ES-I3 (cell line): Measurements from ENCODE around the gene UCHL5.
"Not testable (repeated sequence)": the region's sequence is repeated elsewhere in the genome, so short reads cannot be mapped to it uniquely, and the experiment has no call there.

Experiments used
- H3K36me3 ChIP-seq: 2 replicates; pipeline ENCODE4 v1.6.1; 2013; ENCODE audit warnings: mild to moderate bottlenecking, low read length, control low read depth, moderate library complexity; ENCODE audit not compliant: insufficient read depth
- H3K4me1 ChIP-seq: 2 replicates; pipeline ENCODE4 v1.6.1; 2013; ENCODE audit warnings: mild to moderate bottlenecking, control low read depth, low read length; ENCODE audit not compliant: insufficient read depth
- H3K9ac ChIP-seq: 2 replicates; pipeline ENCODE4 v1.6.1; 2013; ENCODE audit warnings: low read depth, mild to moderate bottlenecking, low read length, moderate library complexity
- H3K9me3 ChIP-seq: 2 replicates; pipeline ENCODE4 v1.6.1; 2013; ENCODE audit warnings: mild to moderate bottlenecking, low read length, moderate library complexity; ENCODE audit not compliant: control insufficient read depth, insufficient read depth

The UCHL5 gene

GRCh38 chr1:193011406-193011805, 47.8 kb downstream of the UCHL5 start:
- H3K4me1 ChIP-seq: no peaks in the 10 kb centered on the region
- H3K36me3 ChIP-seq: no peaks in the 10 kb centered on the region; the same call in 1 of the 2 replicates
- H3K9me3 ChIP-seq: no peaks in the 10 kb centered on the region
- H3K9ac ChIP-seq: no peak overlapping the region

GRCh38 chr1:193009501-193009900, 49.7 kb downstream of the UCHL5 start:
- H3K9me3 ChIP-seq: 0 out of 2 replicates have a peak, but pooled peaks cover 4% of the 10 kb centered on the region
- no peak overlapping the region for H3K9ac ChIP-seq
- H3K36me3 ChIP-seq: no peaks in the 10 kb centered on the region; the same call in 1 of the 2 replicates
- no peaks in the 10 kb centered on the region for H3K4me1 ChIP-seq

GRCh38 chr1:193005785-193006184, 53.4 kb downstream of the UCHL5 start:
- Histone ChIP-seq H3K9me3 (0 out of 2 replicates have a peak, but pooled peaks cover 4% of the 10 kb centered on the region), H3K9ac (no peak overlapping the region), H3K4me1 (no peaks in the 10 kb centered on the region), H3K36me3 (no peaks in the 10 kb centered on the region; the same call in 1 of the 2 replicates)

- Histone ChIP-seq H3K9ac (no peak overlapping the region), H3K9me3 (peaks cover 9% of the 10 kb centered on the region), H3K4me1 (no peaks in the 10 kb centered on the region), H3K36me3 (peaks cover 7% of the 10 kb centered on the region)
These were observed 60.6 kb downstream of the UCHL5 start for GRCh38 chr1:192998536-192998935.

- Histone ChIP-seq H3K36me3 (peaks cover 15% of the 10 kb centered on the region), H3K9me3 (peaks cover 13% of the 10 kb centered on the region), H3K9ac (no peak overlapping the region), H3K4me1 (no peaks in the 10 kb centered on the region)
These were observed 65.0 kb downstream of the UCHL5 start for GRCh38 chr1:192994141-192994540.

- Histone ChIP-seq H3K36me3 (peaks cover 15% of the 10 kb centered on the region), H3K9me3 (peaks cover 13% of the 10 kb centered on the region), H3K9ac (no peak overlapping the region), H3K4me1 (no peaks in the 10 kb centered on the region)
These were observed 65.6 kb downstream of the UCHL5 start for GRCh38 chr1:192993426-192994085.

GRCh38 chr1:192986748-192987334, 72.3 kb downstream of the UCHL5 start:
- H3K4me1 ChIP-seq, H3K9me3 ChIP-seq, H3K9ac ChIP-seq, H3K36me3 ChIP-seq: not testable (repeated sequence)

- H3K4me1 ChIP-seq: peaks cover 6% of the 10 kb centered on the region; the same call in 1 of the 2 replicates
- no peaks in the 10 kb centered on the region for H3K9me3 ChIP-seq
- H3K9ac ChIP-seq: no peak overlapping the region
- peaks cover 8% of the 10 kb centered on the region; the same call in 1 of the 2 replicates for H3K36me3 ChIP-seq
These were observed 72.9 kb downstream of the UCHL5 start for GRCh38 chr1:192986110-192986747.

GRCh38 chr1:192984080-192984479, 75.1 kb downstream of the UCHL5 start:
- Histone ChIP-seq H3K36me3 (peaks cover 2% of the 10 kb centered on the region), H3K4me1 (peaks cover 6% of the 10 kb centered on the region; the same call in 1 of the 2 replicates), H3K9me3 (no peaks in the 10 kb centered on the region; the same call in 1 of the 2 replicates), H3K9ac (no peak overlapping the region)

GRCh38 chr1:192983349-192983980, 75.7 kb downstream of the UCHL5 start:
- Histone ChIP-seq H3K9me3 (no peaks in the 10 kb centered on the region; the same call in 1 of the 2 replicates), H3K4me1 (peaks cover 6% of the 10 kb centered on the region; the same call in 1 of the 2 replicates), H3K9ac (no peak overlapping the region), H3K36me3 (peaks cover 2% of the 10 kb centered on the region)

GRCh38 chr1:192980856-192981255, 78.3 kb downstream of the UCHL5 start:
- Histone ChIP-seq H3K36me3 (no peaks in the 10 kb centered on the region; the same call in 1 of the 2 replicates), H3K9me3 (no peaks in the 10 kb centered on the region; the same call in 1 of the 2 replicates), H3K9ac (no peak overlapping the region), H3K4me1 (peaks cover 6% of the 10 kb centered on the region)

GRCh38 chr1:192980334-192980733, 78.8 kb downstream of the UCHL5 start:
- not testable (repeated sequence) for H3K9me3 ChIP-seq, H3K36me3 ChIP-seq, H3K9ac ChIP-seq, H3K4me1 ChIP-seq

- Histone ChIP-seq H3K4me1 (peaks cover 8% of the 10 kb centered on the region), H3K9me3 (no peaks in the 10 kb centered on the region; the same call in 1 of the 2 replicates)
These were observed 79.6 kb downstream of the UCHL5 start for GRCh38 chr1:192979542-192979941.

GRCh38 chr1:192978195-192978710, 80.9 kb downstream of the UCHL5 start:
- Histone ChIP-seq H3K9ac (no peak overlapping the region), H3K4me1 (peaks cover 3% of the 10 kb centered on the region; the same call in 1 of the 2 replicates)

More at GRCh38 chr1:192979542-192979941, 79.6 kb downstream of the UCHL5 start:
- H3K9ac ChIP-seq: no peak overlapping the region
- H3K36me3 ChIP-seq: no peaks in the 10 kb centered on the region; the same call in 1 of the 2 replicates

More at GRCh38 chr1:192978195-192978710, 80.9 kb downstream of the UCHL5 start:
- Histone ChIP-seq H3K36me3 (no peaks in the 10 kb centered on the region; the same call in 1 of the 2 replicates), H3K9me3 (no peaks in the 10 kb centered on the region; the same call in 1 of the 2 replicates)
